Dermis microvascular lymphatic vessel endothelial cell (primary cell): Measurements from ENCODE around the gene LYRM1. TPM values are rescaled to one million over a fixed set of nuclear protein-coding genes. Genes with fewer than 3 reads are reported as not detected.
A peak's percentile ranks its signal among the peaks of the same experiment; 100 is the strongest.
"Not testable (repeated sequence)": the region's sequence is repeated elsewhere in the genome, so short reads cannot be mapped to it uniquely, and the experiment has no call there.

ENCODE experiments used
- DNase-seq, 2 donors: peaks; one replicate each; pipeline versions ENCODE4 v3.0.0 to v3.0.0-alpha.2; 2010; ENCODE audit warnings: low read depth in 2 of 2
- total RNA-seq: library from RNA; depleted of rRNA; stranded (reverse); fragments of >200 nt; gene quantifications from 2 replicates; pipeline ENCODE4 v1.2.1, GENCODE V29; 2014

The LYRM1 gene
- 33.5 and 41.0 TPM in 2 replicates for total RNA-seq

- peak; percentile 97 to 99 for DNase-seq
These were observed at the start of gene LYRM1, which contains the start of gene DCUN1D3 for GRCh38 chr16:20900299-20901067. Gene LYRM1, plus strand, starts transcription at chr16:20900771. Its CDS starts 14,785 bp downstream, at chr16:20915556. Gene DCUN1D3, minus strand, starts transcription at chr16:20900358. Its CDS starts 37,820 bp downstream, at chr16:20862538.

- DNase-seq = peak in 1 of 2 donors; percentile 37
These were observed 49.6 kb upstream of the LYRM1 start for GRCh38 chr16:20850981-20851380.

GRCh38 chr16:20851601-20852000 is 49.0 kb upstream of the LYRM1 start:
- peak in 1 of 2 donors; percentile 35 for DNase-seq

- DNase-seq = no peak
These were observed 47.4 kb upstream of the LYRM1 start for GRCh38 chr16:20853143-20853542.

GRCh38 chr16:20853981-20854620 is 46.5 kb upstream of the LYRM1 start:
- DNase-seq = peak in 1 of 2 donors; percentile 33

GRCh38 chr16:20854963-20855362 is 45.6 kb upstream of the LYRM1 start:
- no peak for DNase-seq

- no peak for DNase-seq
These were observed 43.3 kb upstream of the LYRM1 start for GRCh38 chr16:20857281-20857680.

GRCh38 chr16:20859229-20859628 is 41.3 kb upstream of the LYRM1 start:
- DNase-seq = no peak

- no peak for DNase-seq
These were observed 40.9 kb upstream of the LYRM1 start for GRCh38 chr16:20859699-20860098.

- no peak for DNase-seq
These were observed 40.2 kb upstream of the LYRM1 start for GRCh38 chr16:20860361-20860760.

GRCh38 chr16:20860995-20861394 is 39.6 kb upstream of the LYRM1 start:
- DNase-seq = not testable (repeated sequence)

- DNase-seq = no peak
These were observed 38.2 kb upstream of the LYRM1 start for GRCh38 chr16:20862162-20862960.

GRCh38 chr16:20864376-20864775 is 36.2 kb upstream of the LYRM1 start:
- DNase-seq = not testable (repeated sequence)

GRCh38 chr16:20865420-20866131 is 35.0 kb upstream of the LYRM1 start:
- DNase-seq = peak in 1 of 2 donors; percentile 61

GRCh38 chr16:20866145-20866772 is 34.3 kb upstream of the LYRM1 start:
- DNase-seq = peak; percentile 50 to 92

GRCh38 chr16:20866801-20867200 is 33.8 kb upstream of the LYRM1 start:
- no peak for DNase-seq

GRCh38 chr16:20867585-20867984 is 33.0 kb upstream of the LYRM1 start:
- peak in 1 of 2 donors; percentile 48 for DNase-seq

- DNase-seq = peak in 1 of 2 donors; percentile 63
These were observed 31.7 kb upstream of the LYRM1 start for GRCh38 chr16:20868890-20869289.

GRCh38 chr16:20870122-20870820 is 30.3 kb upstream of the LYRM1 start:
- DNase-seq = no peak

- no peak for DNase-seq
These were observed 29.3 kb upstream of the LYRM1 start for GRCh38 chr16:20871258-20871657.
